GM21390 (cell line): ENCODE measurements around the gene KLHDC8A.

ENCODE experiments used
- ATAC-seq: cut with Tn5 transposase; IDR thresholded peaks from one replicate; pipeline ENCODE4 v1.9.1; 2021; ENCODE audit not compliant: unreplicated experiment

Gene KLHDC8A

GRCh38 chr1:205319081-205320018, 37.4 kb downstream of the KLHDC8A start:
- ATAC-seq, result no peak

- no peak for ATAC-seq
Measured at GRCh38 chr1:205318231-205318991, 38.3 kb downstream of the KLHDC8A start.

- ATAC-seq, result no peak
Measured at GRCh38 chr1:205317311-205317917, 39.3 kb downstream of the KLHDC8A start.

- no peak for ATAC-seq
Measured at GRCh38 chr1:205316161-205316566, 40.6 kb downstream of the KLHDC8A start.

- no peak for ATAC-seq
Measured at GRCh38 chr1:205315008-205315618, 41.6 kb downstream of the KLHDC8A start.

GRCh38 chr1:205313563-205314308, 43.0 kb downstream of the KLHDC8A start:
- ATAC-seq, result no peak

GRCh38 chr1:205312866-205313562, 43.7 kb downstream of the KLHDC8A start:
- ATAC-seq, result no peak

- ATAC-seq, result no peak
Measured at GRCh38 chr1:205310976-205311704, 45.6 kb downstream of the KLHDC8A start.

- no peak for ATAC-seq
Measured at GRCh38 chr1:205309741-205310140, 47.0 kb downstream of the KLHDC8A start.

GRCh38 chr1:205306929-205307566, 49.7 kb downstream of the KLHDC8A start:
- no peak for ATAC-seq

- ATAC-seq, result no peak
Measured at GRCh38 chr1:205304695-205305070, 52.0 kb downstream of the KLHDC8A start.

GRCh38 chr1:205304046-205304694, 52.6 kb downstream of the KLHDC8A start:
- no peak for ATAC-seq

- no peak for ATAC-seq
Measured at GRCh38 chr1:205303247-205303888, 53.4 kb downstream of the KLHDC8A start.

GRCh38 chr1:205301842-205302588, 54.7 kb downstream of the KLHDC8A start:
- no peak for ATAC-seq

- ATAC-seq, result no peak
Measured at GRCh38 chr1:205301205-205301821, 55.4 kb downstream of the KLHDC8A start.

- ATAC-seq, result no peak
Measured at GRCh38 chr1:205300149-205300548, 56.6 kb downstream of the KLHDC8A start.
